MM.1S (cell line): ENCODE data around the gene EP300.

ENCODE experiments used
- DNase-seq: peaks from one replicate; pipeline ENCODE4 v3.0.0-alpha.2; 2015
- H2AFZ ChIP-seq: fragments of 300-600 bp; sonication (generic); 2 replicates; pipeline ENCODE4 v1.6.0; 2016; ENCODE audit warnings: antibody characterized with exemption, low read length
- H3F3A ChIP-seq: fragments of 300-600 bp; sonication (generic); 2 replicates; pipeline ENCODE4 v1.6.1; 2016; ENCODE audit warnings: mild to moderate bottlenecking, antibody characterized with exemption, low read length, moderate library complexity, mixed read lengths; ENCODE audit not compliant: insufficient read depth
- H3K27ac ChIP-seq: fragments of 300-600 bp; sonication (generic); 2 replicates; pipeline ENCODE4 v1.5.1; 2016; ENCODE audit warnings: mild to moderate bottlenecking, low read length
- H3K27me3 ChIP-seq: fragments of 300-600 bp; sonication (generic); replicated peaks from 2 replicates; pipeline ENCODE4 v1.6.0; 2016; ENCODE audit warnings: low read length; ENCODE audit not compliant: insufficient read depth
- H3K36me3 ChIP-seq: fragments of 300-600 bp; sonication (generic); replicated peaks from 2 replicates; pipeline ENCODE4 v1.6.1; 2016; ENCODE audit warnings: mild to moderate bottlenecking, low read length, mixed read lengths; ENCODE audit not compliant: insufficient read depth
- H3K4me1 ChIP-seq: fragments of 300-600 bp; sonication (generic); 2 replicates; pipeline ENCODE4 v1.6.1; 2016; ENCODE audit warnings: low read length, mixed read lengths
- H3K4me2 ChIP-seq: fragments of 300-600 bp; sonication (generic); 2 replicates; pipeline ENCODE4 v1.6.0; 2016; ENCODE audit warnings: low read depth, low read length
- H3K4me3 ChIP-seq: fragments of 300-600 bp; sonication (generic); 2 replicates; pipeline ENCODE4 v1.5.1; 2016; ENCODE audit warnings: low read length, mixed read lengths
- H3K79me2 ChIP-seq: fragments of 300-600 bp; sonication (generic); 2 replicates; pipeline ENCODE4 v1.6.1; 2016; ENCODE audit warnings: mixed run types, low read length, mixed read lengths
- H3K9ac ChIP-seq: fragments of 300-600 bp; sonication (generic); 2 replicates; pipeline ENCODE4 v1.6.1; 2016; ENCODE audit warnings: low read length, mixed read lengths
- H3K9me2 ChIP-seq: fragments of 300-600 bp; sonication (generic); replicated peaks from 2 replicates; pipeline ENCODE4 v1.6.1; 2016; ENCODE audit warnings: mild to moderate bottlenecking, low read length, mixed read lengths; ENCODE audit not compliant: insufficient read depth
- H3K9me3 ChIP-seq: fragments of 300-600 bp; sonication (generic); replicated peaks from 2 replicates; pipeline ENCODE4 v1.6.1; 2016; ENCODE audit warnings: mild to moderate bottlenecking, low read length, mixed read lengths; ENCODE audit not compliant: insufficient read depth
- H4K20me1 ChIP-seq: fragments of 300-600 bp; sonication (generic); 2 replicates; pipeline ENCODE4 v1.6.1; 2016; ENCODE audit warnings: mild to moderate bottlenecking, low read length, moderate library complexity, mixed read lengths; ENCODE audit not compliant: insufficient read depth
- EZH2 ChIP-seq: fragments of 300-600 bp; sonication (generic); optimal IDR thresholded peaks from 2 replicates; pipeline ENCODE3; 2017; ENCODE audit warnings: low read depth, mild to moderate bottlenecking, antibody characterized with exemption, low read length, mixed read lengths
- EZH2phosphoT487 ChIP-seq: fragments of 300-600 bp; sonication (generic); IDR thresholded peaks from 2 replicates; pipeline ENCODE4 v1.6.1; 2018; ENCODE audit warnings: antibody characterized with exemption, low read length
- TF ChIP-seq, protein P1 (sequence below): fragments of 300-600 bp; sonication (generic); IDR thresholded peaks from 2 replicates; pipeline ENCODE4 v1.5.1; 2016; ENCODE audit warnings: antibody characterized with exemption, low read length, mixed read lengths

The EP300 gene

DNA sequence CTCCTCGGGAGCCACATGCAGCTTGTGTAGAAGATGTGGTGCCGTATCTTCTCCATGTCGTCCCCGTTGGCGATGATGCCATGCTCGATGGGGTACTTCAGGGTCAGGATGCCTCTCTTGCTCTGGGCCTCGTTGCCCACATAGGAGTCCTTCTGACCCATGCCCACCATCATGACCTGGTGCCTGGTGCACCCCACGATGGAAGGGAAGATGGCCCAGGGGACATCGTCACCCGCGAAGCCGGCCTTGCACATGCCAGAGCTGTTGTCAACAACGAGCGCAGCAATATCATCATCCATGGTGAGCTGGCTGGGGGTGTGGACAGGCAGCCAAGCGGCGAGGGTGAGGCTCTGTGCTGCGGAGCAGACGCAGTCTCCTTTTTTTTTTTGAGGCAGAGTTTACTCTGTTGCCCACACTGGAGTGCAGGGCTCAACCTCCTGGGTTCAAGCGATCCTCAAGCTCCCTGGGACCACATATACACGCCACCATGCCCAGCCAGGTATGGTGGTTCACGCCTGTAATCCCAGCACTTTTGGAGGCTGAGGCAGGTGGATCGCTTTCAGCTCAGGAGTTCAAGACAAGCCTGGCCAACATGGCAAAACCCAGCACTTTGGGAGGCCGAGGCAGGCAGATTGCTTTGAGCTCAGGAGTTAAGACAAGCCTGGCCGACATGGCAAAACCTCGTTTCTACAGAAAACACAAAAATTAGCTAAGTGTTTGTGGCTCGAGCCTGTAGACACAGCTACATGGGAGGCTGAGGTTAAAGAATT is 17.3 kb upstream of the EP300 start:
- DNase-seq: no peak
- H3K27ac ChIP-seq: no peak overlapping the region
- H3K4me3 ChIP-seq: no peak overlapping the region
- H3K9me3 ChIP-seq: no peaks in the 10 kb centered on the region
- H3K4me2 ChIP-seq: no peak overlapping the region
- TF ChIP-seq EZH2: no peak
- TF ChIP-seq, protein P1, sequence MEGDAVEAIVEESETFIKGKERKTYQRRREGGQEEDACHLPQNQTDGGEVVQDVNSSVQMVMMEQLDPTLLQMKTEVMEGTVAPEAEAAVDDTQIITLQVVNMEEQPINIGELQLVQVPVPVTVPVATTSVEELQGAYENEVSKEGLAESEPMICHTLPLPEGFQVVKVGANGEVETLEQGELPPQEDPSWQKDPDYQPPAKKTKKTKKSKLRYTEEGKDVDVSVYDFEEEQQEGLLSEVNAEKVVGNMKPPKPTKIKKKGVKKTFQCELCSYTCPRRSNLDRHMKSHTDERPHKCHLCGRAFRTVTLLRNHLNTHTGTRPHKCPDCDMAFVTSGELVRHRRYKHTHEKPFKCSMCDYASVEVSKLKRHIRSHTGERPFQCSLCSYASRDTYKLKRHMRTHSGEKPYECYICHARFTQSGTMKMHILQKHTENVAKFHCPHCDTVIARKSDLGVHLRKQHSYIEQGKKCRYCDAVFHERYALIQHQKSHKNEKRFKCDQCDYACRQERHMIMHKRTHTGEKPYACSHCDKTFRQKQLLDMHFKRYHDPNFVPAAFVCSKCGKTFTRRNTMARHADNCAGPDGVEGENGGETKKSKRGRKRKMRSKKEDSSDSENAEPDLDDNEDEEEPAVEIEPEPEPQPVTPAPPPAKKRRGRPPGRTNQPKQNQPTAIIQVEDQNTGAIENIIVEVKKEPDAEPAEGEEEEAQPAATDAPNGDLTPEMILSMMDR: no peak
- TF ChIP-seq EZH2phosphoT487: no peak
- H4K20me1 ChIP-seq: no peaks in the 10 kb centered on the region
- no peaks in the 10 kb centered on the region for H3K36me3 ChIP-seq
- no peaks in the 10 kb centered on the region for H3K27me3 ChIP-seq
- no peaks in the 10 kb centered on the region for H3K4me1 ChIP-seq
- H3K79me2 ChIP-seq: no peaks in the 10 kb centered on the region
- H2AFZ ChIP-seq: no peak overlapping the region
- no peaks in the 10 kb centered on the region for H3F3A ChIP-seq
- no peaks in the 10 kb centered on the region for H3K9me2 ChIP-seq
- H3K9ac ChIP-seq: no peak overlapping the region

GRCh38 chr22:41075946-41076345 is 16.4 kb upstream of the EP300 start:
- Histone ChIP-seq H3K9me3 (no peaks in the 10 kb centered on the region), H3K9ac (no peak overlapping the region), H3K4me1 (no peaks in the 10 kb centered on the region), H4K20me1 (no peaks in the 10 kb centered on the region), H3K79me2 (no peaks in the 10 kb centered on the region), H3K4me3 (no peak overlapping the region), H3K36me3 (no peaks in the 10 kb centered on the region), H3F3A (no peaks in the 10 kb centered on the region), H3K27ac (no peak overlapping the region), H3K9me2 (no peaks in the 10 kb centered on the region), H3K4me2 (no peak overlapping the region), H3K27me3 (no peaks in the 10 kb centered on the region), H2AFZ (no peak overlapping the region)
- no peak for DNase-seq
- TF ChIP-seq, protein P1: no peak
- TF ChIP-seq EZH2phosphoT487: no peak
- no peak for TF ChIP-seq EZH2

- Histone ChIP-seq H3K36me3 (no peaks in the 10 kb centered on the region), H3K9me3 (no peaks in the 10 kb centered on the region), H3K79me2 (no peaks in the 10 kb centered on the region), H3K27ac (no peak overlapping the region), H2AFZ (no peak overlapping the region), H3K9me2 (no peaks in the 10 kb centered on the region), H3F3A (no peaks in the 10 kb centered on the region), H3K9ac (no peak overlapping the region), H3K4me3 (no peak overlapping the region), H4K20me1 (no peaks in the 10 kb centered on the region), H3K4me2 (no peak overlapping the region), H3K27me3 (no peaks in the 10 kb centered on the region), H3K4me1 (no peaks in the 10 kb centered on the region)
- DNase-seq: no peak
- TF ChIP-seq EZH2: no peak
- no peak for TF ChIP-seq EZH2phosphoT487
- TF ChIP-seq, protein P1: no peak
Measured at GRCh38 chr22:41076857-41077256, 15.5 kb upstream of the EP300 start.
